ENCODE results near the gene FHL1.
"Not testable (repeated sequence)": the region's sequence is repeated elsewhere in the genome, so short reads cannot be mapped to it uniquely, and the experiment has no call there.

Gene FHL1

DNA sequence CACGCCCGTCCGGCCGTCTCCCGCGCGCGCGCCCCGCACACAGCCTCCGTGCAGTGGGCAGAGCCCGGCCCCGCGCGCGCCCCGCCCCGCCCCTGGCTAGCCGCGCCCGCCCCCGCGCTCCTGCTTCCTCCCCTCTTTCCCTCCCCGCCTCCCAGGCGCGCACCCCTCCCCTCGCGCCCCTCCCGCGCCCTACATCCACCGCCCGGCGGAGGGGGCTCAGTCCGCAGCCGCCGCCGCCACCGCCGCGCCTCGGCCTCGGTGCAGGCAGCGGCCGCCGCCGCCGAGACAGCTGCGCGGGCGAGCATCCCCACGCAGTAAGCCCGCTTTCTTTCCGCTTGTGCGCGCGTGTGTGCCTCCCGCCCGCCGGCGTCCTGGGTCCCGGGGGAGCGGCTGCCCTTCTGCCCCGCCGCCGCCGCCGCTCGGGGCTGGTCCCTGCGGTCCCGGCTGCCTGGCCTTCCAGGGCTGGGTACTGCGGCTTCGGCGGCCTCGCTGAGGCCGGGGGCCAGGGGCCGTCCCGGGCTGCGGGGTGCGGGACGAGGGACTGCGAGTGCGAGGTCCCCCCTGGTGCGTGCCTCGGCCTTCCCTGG is at the start of gene FHL1:
TSS of gene FHL1 (plus strand) at position 219 of the 587 bp plus-strand sequence.
- DNase-seq = no peak

DNA sequence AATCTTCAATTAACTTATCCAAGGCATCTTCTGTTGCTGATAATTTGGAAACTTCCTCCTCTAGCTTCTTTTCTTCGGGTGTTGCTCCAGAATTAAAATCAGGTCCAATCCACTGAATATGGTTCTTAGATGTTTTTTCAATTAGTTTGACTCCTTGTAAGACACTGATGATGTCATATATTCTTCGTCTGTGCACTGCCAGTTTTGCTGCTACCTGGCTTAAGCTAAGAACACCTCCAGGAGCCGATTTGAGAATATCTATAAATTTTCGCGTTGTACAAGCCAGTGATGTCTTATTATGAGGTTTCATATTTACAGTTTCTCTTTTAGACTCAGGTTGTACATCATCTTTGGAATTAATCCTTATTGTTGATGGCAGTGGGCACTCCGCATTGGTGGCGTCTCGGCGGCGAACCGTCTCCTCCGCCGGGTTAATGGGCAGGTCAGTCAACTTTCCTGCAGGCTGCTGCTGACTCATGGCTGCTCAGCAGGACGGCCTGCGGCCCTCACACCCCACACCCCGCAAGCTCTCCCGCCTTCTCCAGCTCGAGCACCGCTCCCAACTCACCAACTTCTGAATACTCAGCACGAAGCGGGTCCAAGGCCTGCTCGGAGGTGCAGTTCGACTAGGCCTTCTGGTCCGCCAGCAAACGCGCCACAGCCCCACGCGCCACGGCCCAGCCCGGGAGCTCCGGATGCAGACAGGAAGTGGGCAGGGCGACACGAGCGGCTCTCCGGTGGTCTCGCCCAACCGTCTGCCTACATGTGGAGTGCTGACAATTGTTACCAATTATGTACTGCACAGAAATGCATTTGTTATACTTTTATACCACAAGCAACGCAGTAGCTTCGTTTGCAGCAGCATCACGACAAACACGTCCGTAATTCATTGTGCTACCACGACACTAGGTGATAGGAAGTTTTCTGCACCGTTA is 49.2 kb upstream of the FHL1 start:
- DNase-seq = no peak

DNA sequence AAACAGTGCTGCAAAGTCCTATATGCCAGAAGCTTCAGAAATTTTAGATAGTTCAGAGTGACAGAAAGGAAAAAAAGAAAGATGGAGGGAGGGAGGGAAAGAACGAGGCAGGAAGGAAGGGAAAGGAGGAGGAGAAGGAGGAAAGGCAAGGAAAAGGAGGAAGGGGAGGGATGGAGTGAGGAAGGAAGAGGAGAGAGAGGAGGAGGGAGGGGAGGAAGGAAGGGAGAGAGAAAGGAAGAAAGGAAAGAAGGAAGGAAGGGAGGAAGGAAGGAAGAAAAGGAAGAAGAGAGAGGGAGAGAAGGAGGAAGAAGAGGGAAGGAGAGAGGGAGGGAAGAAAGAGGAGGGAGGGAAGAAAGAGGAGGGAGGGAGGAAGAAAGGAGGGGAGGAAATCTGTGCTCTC is 42.4 kb upstream of the FHL1 start:
- DNase-seq = no peak

DNA sequence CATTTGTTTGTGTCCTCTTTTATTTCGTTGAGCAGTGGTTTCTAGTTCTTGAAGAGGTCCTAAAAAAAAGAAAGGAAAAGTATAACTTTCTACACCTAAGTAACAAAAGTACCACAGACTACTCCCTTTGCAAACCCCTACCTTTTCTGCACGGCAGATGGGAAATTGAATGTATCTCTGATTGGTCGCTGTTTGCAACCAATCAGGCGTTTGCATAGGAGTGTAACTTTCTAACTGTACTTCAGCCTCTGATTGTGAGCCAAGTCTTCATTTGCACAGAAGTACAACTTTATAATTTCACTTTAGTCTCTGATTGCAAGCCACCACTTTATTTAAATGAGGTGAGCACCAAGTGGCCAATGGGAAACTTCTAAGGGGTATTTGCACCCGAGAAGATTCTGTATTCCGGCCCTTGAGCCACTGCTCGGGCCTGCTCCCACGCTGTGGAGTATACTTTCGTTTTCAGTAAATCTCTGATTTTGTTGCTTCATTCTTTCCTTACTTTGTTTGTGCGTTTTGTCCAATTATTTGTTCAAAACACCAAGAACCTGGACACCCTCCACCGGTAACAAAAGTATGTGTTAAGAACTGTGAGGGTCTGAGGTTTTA is 40.3 kb upstream of the FHL1 start:
- DNase-seq = no peak

DNA sequence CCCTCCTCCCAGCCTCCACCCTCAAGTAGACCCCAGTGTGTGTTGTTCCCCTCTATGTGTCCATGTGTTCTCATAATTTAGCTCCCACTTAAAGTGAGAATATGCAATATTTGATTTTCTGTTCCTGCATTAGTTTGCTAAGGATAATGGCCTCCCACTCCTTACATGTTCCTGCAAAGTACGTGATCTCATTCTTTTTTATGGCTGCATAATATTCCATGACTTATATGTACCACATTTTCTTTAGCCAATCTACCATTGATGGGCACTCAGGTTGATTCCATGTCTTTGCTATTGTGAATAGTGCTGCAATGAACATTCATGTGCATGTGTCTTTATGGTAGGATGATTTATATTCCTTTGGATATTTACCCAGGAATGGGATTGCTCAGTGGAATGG is 38.4 kb upstream of the FHL1 start:
- not testable (repeated sequence) for DNase-seq

DNA sequence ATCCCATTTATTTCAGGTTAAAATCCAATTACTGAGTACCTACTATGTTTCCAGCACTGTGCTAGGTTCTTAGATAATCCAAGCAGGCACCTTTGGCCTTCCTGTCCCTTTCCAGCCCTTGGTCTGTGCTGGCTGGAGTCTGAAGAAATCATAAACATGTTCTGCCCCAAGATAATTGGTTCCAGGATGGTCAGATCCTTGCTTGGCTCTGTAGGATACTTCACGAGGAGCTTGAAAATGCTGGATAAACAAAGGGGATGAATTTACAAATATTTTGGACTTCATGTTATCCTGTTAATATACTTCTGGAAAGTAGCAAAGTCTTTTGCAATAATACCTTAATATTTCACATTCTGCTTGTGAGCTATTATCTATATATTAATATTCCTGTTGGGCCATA is 35.0 kb upstream of the FHL1 start:
- DNase-seq = no peak

DNA sequence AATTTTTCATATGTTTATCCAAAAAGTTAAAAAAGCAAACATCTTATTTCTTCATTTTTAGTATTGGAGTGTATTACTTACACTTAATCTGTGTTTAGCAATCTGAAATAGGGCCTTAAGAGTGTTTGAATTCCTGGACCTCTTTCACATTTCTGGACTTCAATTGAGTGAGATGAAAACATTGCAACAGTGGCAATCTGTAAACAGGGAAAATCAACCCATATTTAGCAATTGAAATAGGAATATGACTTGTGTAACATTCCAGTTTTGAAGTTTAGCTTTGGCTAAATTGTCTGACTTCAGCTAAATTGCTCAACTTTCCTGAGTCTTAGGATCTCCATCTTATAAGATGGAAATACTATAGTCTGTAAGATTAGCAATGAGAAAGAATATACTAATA is 34.6 kb upstream of the FHL1 start:
- no peak for DNase-seq

DNA sequence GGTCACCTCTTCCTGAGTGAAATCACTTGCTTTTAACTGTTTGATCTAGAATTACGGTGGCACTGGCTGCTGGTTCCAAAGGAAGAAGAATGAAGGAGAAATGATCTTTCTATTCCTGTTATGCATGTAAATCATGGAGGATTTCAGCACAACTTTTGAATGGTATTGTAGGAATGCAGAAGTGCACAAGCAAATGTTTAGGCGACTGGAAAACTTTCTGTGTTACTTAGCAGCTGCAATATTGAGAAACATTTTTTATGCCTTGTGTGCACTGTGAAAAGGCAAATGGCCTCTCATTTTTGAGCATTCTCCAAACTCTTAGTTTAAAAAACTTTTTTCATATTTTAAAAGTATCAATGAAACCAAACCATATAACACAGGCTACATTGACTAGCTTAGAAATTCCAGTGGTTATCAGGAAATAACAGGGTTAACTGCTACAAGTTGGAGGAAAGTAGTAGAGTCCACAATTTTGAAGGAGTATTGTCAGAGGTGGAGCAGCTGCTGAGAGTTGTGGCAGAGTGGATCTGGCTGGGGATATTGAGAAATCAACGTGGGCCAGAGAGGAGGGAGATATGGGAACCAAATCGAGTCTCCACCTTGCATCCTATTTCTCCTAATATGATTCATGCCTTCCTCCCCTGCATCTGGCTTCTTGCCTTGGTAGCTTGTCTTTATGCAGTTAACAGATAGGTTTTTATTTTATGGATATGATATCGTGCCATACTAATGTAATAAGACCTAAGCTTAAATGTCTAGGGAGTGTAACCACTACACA is 32.0 kb upstream of the FHL1 start:
- no peak for DNase-seq

DNA sequence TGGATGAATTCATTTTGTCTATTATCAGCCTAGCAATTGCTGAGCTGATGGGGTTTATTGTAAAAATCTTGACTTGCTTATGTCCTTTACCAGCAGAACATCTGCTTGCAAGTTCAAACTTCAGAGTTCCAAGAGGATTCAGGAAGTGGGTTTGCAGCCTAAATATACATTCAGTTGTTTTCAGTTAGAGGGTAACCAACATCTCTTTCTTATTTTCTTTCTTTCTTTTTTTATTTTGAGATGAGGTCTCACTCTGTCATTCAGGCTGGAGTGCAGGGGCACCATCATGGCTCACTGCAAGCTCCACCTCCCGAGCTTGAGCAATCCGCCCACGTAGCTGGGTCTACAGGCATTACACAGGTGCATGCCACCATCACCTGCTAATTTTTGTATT is 31.4 kb upstream of the FHL1 start:
- no peak for DNase-seq

DNA sequence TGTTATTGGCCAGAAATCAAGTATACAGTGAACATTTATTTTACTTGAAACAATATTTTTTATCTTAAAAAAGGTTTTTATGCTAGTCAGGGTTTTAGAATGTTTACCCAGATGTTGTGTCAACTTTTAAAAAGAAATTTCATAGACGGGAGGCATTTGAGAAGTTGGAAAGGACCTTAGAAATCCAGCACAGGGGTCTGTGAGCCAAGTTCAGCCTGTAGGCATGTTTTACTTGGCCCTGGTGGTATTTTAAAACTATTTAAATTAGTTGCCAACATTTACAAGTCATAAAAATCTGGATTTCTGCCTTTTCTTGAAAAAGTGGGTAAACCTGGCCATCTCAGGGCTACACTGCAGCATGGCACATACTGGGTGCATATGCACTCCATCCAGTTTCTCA is 25.5 kb upstream of the FHL1 start:
- no peak for DNase-seq

DNA sequence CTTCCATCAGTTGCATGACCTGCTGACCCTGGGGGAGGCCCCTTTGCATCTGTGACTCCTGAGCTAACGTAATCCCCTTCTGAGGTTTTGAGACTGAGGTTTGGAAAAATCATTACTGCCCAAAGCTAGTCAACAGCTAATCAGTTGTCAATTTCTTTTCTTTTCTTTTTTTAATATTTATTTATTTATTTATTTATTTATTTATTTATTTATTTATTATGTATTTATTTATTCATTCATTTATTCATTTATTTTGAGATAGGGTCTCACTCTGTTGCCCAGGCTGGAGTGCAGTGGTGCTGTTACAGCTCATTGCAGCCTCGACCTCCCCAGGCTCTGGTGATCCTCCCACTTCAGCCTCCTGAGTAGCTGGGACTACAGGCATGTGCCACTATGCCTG is 25.1 kb upstream of the FHL1 start:
- no peak for DNase-seq

DNA sequence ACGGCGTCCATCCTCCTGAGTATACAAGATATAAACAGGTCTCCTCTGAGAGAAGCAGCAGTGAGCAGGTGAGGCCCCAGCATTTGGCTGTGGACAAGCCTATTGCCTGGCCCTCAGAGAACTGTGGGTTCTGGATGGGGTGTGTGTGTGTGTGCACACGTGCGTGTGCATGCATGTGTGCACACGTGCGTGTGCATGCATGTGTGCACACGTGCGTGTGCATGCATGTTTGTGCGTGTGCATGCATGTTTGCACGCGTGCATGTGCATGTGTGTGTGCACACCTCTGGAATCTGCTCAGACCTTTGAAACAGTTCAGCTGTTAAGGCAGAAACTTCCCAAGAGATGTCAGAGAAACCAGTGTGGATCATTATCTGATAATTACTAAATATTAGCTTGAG is 22.2 kb upstream of the FHL1 start:
- no peak for DNase-seq

DNA sequence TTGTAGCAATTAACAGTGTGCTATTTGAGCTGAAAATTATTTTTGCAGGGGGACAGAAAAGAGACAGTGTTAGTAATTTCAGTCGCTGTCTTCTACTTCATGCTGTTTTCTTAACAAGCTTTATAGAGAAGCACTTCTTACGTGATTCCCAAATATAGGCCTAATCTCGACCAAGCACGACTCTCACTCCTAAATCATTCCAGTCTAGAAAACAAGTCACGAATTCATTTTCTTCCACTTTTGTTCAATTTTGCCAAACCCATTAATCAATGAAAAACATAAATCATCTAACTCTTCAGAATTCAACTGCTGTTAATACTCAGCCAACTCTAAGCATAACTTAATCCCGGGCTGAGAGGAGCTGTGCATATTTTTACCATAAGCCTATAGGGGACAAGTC is 21.0 kb upstream of the FHL1 start:
- no peak for DNase-seq

DNA sequence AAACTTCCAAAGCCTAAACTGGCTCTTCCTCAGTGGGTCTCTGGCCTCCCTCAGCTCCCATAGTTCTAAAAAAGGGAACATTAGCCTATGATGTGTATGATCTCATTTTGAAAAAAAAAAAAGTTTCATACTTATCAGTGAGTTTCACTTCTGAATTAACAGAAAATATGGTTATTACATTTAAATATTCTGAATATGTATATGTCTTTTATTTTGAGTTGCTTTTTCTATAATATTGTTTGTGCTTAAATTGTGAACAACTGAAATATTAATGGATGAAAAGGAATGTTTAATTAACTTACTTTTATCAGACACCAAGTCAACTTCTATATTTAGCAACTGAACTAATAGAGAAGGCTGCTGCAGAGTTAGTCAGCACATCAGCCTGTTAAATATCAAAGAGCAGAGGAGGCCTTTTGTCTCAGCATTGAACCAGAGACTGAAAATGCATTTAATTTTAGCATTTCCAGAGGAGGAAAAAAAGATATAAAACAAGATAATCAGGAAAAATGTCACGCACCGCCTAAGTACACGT is 20.4 kb upstream of the FHL1 start:
- DNase-seq = no peak

DNA sequence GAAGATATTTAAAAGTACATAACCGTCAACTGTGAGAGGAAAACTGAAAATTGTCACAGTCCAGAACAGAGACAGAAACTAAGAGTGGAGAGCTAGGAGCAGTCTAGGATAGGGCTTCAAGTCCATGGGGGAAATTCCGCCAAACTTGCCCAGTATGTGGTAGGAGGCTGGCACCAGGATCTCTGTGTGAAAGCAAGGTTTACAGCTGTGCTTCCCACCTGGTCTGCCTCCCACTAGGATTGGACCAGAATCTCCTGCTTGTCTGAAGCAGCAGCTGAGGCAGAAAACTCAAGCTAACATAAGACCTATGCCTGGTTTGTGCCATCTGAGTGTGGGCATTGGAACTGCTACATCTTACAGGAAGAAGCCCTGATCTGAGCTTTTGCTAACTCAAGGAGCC is 18.6 kb upstream of the FHL1 start:
- DNase-seq = no peak

DNA sequence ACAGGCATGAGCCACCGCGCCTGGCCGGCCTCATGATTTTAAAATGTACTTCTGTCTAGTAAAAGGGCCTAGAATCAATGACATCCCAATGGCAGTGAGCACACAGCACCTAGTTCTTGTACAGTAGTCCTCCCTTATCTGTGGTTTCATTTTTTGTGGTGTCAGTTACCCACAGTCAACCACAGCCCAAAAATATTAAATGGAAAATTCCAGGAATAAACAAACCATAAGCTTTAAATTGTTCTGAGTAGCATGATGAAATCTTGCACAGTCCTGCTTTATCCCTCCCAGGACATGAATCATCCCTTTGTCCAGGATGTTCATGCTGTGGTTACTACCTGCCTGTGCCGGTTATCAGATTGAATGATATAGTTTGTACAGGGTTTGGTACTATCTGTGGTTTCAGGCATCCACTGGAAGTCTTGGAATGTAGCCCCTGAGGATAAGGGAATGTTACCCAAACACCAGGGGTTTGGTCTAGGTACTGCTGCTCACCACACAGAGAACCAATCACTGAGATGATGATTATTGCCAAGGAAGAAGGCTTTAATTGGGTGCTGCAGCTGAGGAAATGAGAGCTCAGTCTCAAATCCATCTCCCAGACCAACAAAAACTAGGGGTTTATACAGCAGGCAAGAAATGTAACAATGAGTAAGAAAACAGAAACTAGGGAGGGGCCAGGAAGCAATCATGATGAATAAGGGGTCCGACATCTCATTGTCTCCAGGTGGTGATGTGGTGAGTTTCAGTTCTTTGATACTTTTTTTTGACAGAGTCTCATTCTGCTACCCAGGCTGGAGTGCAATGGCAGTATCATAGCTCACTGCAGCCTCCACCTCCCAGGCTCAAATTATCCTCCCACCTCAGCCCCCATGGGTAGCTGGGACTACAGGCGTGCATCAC is 16.2 kb upstream of the FHL1 start:
- no peak for DNase-seq

DNA sequence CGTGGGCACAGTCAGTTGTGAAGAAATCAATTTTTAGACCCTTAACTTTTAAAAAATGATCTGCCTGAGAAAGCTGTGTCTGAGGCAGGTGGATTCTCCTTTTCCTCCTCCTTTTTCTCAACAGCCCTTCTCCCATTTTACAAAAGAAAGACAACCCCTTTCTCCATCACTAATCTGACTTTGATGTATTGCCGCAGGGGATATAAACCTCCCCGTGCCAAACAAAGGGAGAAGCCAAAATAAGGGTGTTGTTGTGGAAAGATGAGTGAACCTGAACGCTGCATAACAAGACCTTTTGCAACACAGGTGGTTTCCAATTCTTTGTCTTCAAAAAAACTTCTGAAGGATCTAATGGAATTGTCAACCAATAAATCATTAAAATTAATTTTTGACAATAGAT is 8.4 kb upstream of the FHL1 start:
- DNase-seq = no peak

DNA sequence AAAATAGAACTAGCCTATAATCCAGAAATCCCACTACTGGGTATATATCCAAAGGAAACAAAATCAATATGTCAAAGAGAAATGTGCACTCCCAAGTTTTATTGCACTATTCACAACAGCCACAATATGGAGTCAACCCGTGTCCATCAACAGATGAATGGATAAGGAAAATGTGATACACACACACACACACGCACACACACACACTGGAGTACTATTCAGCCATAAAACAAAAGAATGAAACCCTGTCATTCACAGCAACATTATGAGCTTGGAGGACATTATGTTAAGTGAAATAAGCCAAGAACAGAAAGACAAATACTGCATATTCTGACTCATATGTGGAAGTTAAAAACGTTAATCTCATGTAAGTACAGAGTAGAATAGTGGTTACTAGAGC is 5.8 kb upstream of the FHL1 start:
- DNase-seq = no peak

DNA sequence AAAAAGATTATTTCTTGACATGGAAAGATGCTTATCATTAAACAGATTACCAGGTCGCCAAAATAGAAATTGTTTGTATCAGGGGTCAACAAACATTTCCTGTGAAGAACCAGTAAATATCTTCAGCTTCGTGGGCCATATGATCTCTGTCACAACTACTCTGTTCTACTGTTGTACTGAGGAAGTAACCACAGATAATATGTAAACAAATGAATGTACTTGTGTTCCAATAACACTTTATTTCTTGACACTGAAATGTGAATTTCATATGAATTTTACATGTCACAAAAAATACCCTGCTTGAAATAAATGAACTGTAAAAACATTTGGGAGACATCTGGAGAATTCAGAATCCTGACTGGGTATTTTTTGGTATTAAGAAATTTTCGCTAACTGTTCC is 4.7 kb upstream of the FHL1 start:
- DNase-seq = no peak

DNA sequence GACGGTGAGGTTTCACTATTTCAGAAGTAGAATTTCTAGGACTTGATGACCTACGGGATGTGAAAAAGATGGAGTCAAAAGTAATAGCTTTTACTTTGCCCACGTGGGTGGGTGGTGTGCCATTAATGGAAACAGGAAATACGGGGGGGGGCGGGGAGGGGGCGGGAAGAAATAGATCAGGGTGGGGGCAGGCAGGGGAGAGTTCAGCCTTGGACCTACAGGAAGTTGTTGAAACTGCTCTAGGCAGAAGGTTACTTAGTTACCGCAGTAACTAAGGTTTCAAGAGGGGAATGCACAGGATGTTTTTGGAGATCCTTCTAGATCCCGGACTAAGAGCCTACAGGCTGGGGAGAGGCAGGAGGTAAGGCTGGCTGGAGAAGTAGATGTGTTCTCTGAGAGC is 3.6 kb upstream of the FHL1 start:
- no peak for DNase-seq

DNA sequence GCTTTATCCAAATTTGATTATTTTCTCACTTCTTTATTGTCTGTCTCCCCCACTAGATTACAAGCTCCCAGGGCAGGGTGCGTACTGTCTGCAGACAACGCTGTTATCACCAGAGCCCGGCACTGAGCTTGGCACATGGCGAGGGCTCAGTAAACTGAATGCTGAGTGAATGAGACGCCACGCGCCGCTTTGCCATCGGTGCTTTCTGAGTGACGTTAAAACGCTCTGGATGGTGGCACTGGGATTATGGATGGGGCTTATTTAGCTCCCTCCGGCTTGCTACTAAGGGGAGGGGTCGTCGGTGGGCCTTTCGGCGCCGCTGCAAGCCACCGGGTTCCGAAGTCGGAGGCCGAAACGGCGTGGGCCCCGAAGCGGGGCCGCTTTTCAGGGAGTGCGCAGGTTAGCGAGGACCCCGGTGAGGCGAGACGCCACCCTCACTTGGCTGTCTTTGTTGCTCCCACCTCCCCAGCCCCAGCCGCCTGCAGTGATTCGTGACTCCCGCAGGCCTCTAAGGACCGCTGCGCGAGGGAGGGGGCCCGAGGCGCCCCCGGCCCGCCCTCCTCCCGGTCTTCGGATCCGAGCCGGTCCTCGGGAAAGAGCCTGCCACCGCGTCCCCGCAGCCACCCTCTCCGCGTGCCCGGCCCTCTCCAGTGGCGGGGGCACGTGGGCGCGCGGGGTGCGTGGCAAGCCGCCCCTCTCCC is 569 bp upstream of the FHL1 start:
- DNase-seq = no peak

DNA sequence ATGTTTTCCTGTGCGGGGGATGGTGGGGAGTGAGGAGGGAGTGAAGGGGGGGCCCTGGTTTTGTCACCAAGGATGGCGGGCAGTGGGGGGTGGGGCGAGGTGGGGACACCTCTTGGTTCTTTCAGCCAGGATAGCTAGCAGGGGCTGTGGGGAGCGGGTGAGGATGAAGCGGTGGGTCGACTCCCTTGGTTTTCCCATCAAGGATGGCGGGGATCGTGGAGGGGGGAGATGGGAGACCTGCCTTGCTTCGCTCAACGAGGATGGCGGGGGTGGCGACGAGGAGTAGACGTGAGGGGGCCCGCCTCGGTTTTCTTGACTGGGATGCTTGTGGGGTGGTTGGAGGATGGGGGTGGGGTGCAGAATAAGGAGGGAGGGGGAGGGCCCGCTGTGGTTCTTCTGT is 643 bp downstream of the FHL1 start:
- DNase-seq = no peak

Measured in DMS79 (cell line).